ELR (cell line): ENCODE results near the gene FZD1.

Experiments used
- DNase-seq: peaks from one replicate; pipeline ENCODE4 v3.0.0-alpha.2; 2015; ENCODE audit warnings: low read depth

The FZD1 gene

DNA sequence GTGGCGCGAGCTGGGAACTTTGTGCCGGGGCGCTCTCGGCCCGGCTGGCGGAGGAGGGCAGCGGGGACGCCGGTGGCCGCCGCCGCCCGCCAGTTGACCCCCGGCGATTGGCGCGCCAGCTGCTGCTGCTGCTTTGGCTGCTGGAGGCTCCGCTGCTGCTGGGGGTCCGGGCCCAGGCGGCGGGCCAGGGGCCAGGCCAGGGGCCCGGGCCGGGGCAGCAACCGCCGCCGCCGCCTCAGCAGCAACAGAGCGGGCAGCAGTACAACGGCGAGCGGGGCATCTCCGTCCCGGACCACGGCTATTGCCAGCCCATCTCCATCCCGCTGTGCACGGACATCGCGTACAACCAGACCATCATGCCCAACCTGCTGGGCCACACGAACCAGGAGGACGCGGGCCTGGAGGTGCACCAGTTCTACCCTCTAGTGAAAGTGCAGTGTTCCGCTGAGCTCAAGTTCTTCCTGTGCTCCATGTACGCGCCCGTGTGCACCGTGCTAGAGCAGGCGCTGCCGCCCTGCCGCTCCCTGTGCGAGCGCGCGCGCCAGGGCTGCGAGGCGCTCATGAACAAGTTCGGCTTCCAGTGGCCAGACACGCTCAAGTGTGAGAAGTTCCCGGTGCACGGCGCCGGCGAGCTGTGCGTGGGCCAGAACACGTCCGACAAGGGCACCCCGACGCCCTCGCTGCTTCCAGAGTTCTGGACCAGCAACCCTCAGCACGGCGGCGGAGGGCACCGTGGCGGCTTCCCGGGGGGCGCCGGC is 870 bp downstream of the FZD1 start:
- DNase-seq = peak; percentile 74

DNA sequence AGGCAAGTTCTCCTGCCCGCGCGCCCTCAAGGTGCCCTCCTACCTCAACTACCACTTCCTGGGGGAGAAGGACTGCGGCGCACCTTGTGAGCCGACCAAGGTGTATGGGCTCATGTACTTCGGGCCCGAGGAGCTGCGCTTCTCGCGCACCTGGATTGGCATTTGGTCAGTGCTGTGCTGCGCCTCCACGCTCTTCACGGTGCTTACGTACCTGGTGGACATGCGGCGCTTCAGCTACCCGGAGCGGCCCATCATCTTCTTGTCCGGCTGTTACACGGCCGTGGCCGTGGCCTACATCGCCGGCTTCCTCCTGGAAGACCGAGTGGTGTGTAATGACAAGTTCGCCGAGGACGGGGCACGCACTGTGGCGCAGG is 1.4 kb downstream of the FZD1 start:
- DNase-seq = no peak

DNA sequence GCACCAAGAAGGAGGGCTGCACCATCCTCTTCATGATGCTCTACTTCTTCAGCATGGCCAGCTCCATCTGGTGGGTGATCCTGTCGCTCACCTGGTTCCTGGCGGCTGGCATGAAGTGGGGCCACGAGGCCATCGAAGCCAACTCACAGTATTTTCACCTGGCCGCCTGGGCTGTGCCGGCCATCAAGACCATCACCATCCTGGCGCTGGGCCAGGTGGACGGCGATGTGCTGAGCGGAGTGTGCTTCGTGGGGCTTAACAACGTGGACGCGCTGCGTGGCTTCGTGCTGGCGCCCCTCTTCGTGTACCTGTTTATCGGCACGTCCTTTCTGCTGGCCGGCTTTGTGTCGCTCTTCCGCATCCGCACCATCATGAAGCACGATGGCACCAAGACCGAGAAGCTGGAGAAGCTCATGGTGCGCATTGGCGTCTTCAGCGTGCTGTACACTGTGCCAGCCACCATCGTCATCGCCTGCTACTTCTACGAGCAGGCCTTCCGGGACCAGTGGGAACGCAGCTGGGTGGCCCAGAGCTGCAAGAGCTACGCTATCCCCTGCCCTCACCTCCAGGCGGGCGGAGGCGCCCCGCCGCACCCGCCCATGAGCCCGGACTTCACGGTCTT is 1.9 kb downstream of the FZD1 start:
- DNase-seq = no peak

DNA sequence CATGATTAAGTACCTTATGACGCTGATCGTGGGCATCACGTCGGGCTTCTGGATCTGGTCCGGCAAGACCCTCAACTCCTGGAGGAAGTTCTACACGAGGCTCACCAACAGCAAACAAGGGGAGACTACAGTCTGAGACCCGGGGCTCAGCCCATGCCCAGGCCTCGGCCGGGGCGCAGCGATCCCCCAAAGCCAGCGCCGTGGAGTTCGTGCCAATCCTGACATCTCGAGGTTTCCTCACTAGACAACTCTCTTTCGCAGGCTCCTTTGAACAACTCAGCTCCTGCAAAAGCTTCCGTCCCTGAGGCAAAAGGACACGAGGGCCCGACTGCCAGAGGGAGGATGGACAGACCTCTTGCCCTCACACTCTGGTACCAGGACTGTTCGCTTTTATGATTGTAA is 2.5 kb downstream of the FZD1 start:
- no peak for DNase-seq

DNA sequence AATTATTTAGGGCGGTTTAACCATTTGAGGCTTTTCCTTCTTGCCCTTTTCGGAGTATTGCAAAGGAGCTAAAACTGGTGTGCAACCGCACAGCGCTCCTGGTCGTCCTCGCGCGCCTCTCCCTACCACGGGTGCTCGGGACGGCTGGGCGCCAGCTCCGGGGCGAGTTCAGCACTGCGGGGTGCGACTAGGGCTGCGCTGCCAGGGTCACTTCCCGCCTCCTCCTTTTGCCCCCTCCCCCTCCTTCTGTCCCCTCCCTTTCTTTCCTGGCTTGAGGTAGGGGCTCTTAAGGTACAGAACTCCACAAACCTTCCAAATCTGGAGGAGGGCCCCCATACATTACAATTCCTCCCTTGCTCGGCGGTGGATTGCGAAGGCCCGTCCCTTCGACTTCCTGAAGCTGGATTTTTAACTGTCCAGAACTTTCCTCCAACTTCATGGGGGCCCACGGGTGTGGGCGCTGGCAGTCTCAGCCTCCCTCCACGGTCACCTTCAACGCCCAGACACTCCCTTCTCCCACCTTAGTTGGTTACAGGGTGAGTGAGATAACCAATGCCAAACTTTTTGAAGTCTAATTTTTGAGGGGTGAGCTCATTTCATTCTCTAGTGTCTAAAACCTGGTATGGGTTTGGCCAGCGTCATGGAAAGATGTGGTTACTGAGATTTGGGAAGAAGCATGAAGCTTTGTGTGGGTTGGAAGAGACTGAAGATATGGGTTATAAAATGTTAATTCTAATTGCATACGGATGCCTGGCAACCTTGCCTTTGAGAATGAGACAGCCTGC is 3.1 kb downstream of the FZD1 start:
- no peak for DNase-seq

DNA sequence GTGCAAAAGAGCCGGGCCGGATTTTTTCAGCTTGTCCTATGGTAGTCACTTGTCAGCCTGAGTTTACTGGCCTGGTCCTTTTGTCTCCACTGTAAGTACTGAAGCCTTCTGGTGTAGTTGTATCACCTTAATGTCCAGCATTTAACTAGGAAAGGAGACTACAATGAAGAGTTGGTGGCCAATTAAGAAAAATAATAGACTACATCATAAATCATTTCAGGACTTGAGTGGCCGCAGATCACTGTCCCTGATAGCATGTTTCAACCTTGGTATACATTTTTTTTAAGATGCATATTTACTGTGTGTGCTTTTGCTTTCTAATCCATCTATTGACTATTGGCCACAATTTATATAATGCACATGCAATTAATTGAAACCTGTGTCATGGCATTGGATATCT is 6.1 kb downstream of the FZD1 start:
- DNase-seq = no peak

DNA sequence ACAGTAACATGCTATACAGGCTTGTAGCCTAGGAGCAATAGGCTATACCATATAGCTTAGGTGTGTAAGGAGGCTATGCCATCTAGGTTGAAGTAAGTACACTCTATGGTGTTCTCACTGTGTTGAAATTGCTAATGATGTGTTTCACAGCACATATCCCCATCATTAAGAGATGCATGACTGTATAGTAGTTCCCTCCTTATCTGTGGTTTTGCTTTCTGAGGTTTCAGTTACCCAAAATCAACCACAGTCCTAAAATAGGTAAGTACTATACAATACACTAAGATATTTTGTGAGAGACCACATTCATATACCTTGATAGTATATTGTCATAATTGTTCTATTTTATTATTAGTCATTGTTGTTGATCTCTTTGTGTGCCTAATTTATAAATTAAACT is 12.7 kb downstream of the FZD1 start:
- DNase-seq = no peak

DNA sequence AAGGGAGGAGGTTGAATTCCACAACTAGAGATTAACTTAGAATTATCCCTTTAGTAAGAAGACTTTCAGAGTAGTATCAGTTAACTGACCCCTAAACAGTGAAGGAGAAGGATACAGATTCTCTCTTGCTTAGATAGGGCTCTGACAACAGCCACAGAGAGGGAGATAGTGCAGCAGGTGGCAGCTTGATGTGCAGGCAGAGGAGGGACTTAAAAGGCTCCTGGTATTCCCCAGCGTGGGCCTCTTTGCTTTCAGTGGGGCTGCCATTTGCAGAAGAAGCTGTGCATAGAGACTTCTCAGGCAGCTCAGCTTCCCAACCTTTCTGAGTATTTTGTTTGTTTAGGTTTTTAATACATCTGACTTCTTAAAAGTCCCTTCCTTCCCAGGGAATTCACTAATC is 16.0 kb downstream of the FZD1 start:
- no peak for DNase-seq

DNA sequence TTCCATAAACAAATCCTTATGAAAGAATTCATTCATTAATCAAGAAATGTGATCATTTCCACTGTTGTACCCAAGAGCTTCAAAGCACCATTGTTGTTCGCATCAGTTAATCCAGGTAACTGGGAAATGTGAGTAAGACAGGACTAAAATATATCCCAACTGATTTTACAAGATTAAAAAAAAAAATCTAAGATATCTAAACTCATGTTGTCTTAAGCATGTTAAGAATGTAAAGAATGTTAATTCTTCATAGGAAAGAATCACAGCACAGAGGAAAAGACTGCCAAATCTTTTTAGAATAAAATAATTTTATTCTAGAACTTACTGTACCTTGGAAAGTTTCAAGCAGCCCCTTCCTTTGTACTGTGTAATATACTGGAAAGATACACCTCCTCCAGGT is 16.4 kb downstream of the FZD1 start:
- DNase-seq = no peak

DNA sequence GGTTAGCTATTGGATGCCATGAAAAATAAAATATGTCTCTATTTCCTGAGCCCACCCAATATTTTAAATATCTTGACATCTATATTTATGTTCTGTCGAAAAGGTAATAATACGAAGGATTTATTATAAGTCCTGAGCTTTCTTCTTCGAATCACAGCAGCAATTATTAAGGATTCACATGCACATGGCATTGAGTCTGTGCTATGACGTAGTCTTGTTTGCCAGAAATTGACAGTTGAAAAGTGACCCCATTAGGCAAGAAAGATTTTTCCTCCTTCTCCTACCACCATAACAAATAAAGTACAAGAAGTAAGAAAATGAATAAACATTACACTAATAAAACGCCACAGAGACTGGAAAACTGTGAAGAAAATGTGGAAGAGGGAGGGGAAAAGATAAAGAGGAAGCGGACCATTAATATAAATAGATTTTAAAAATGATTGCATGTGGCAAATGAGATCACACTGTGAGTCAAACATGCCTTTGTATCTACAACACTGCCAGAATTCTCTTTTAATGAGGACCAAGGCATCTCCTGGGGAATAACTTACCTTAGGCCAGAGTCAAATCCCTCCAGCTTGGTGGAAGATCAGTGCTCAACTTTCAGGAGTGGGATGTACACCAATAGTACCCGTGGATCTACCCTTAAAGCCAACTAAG is 21.6 kb downstream of the FZD1 start:
- DNase-seq = peak; percentile 24

DNA sequence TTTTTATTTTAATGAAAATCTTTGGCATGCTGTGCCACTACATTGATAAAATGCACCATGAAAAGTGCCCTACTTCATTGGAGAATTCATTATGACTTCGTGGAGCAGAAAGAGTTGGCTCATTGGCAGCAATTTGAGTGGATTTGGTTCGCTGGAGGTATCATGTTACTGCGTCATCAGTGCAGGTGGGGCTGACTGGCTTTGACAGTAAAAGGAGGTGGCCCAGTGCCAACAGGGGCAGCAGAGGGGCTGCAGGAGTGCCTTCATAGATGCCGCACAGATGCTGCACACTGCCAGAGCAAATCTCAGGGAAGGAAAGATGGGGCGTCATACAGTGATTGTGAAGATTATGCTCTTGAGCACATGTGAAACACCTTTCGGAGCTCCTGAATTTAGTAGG is 22.2 kb downstream of the FZD1 start:
- no peak for DNase-seq

DNA sequence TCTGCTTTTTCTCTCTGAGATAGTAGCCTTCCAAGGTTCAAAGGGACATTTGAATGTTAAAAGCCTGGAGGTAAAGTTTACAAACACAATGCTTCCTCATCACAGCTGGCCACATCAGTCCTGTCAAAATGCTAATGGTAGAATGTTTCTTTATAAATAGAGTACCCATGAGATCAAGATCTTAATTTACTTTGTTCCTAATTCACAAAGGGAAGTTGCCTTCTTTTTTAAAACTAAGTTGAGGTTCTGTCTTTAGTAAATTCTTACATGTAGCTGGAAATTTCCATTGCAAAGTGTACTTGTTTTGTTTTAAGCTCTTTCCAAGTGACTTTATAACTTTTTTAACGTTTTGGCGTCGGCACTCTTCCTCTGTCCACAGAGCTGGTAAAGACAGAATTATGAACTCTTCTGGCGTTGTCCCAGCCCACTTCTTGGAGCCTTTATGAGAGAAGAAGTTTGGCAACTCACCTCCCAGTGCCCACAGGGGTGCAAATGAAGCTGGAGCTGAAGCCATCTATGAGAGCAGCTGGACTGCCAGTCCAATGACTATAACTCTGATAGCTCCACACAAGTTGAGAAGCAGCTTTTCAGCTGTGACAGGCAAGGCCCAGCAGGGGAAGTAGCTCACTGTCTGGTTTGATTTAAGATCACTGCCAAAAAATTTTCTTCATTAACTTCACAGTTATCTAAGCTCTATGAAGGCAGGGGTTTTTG is 23.3 kb downstream of the FZD1 start:
- DNase-seq = no peak

DNA sequence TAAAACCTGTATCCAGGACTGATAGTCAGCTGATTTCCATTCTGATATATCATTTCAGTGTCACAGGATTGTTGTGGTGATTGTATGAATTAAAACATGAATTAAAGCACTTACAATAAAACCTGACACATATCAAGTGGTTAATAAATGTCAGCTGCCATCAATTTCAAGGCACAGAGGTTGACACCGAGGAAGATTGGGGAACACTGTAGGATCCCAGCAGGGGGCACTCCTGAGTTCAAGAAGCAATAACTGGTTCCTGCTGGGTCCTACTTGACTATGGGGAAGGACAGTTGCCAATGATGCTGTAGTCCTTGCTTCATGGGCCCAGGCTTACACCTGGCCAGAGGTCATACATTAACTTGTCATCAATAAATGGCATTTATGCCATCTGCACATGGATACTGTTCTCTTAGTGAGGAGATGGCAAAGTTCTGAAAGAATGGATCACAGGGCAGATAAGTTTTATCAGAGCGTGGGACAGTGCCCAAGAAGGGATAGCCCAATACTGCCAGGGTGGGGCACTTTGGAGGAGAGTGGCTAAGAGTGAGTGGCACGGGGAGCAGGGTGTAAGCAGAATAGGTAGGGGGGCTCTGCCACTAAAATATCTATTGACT is 24.1 kb downstream of the FZD1 start:
- DNase-seq = peak; percentile 17

DNA sequence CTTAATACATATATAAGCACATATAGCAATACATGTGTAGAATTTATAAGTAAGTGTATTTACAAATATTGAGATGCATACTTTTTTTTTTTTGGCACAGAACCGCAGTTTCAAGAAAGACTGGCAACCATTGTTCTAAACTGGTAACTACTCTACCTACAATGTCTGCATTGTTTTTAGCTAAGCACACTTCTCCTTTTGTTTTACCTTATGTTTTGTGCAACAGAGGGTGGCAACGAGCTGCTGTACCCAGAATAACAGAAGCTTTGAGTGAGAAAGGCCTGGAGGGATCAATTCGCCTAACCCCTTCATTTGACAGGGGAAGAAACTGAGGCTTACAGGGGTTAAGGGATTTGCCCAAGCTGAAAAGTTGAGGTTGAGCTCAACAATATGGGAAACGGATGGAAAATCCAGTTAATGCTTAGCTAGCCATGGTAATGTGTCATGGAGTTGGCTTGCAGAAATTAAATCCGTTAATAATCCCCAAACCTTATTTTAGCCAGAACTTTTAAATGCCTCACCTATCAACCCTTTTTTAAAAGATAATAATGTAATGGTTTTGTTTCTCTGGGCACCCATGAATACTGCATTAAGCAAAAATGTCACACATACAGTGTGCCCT is 25.5 kb downstream of the FZD1 start:
- DNase-seq = no peak

DNA sequence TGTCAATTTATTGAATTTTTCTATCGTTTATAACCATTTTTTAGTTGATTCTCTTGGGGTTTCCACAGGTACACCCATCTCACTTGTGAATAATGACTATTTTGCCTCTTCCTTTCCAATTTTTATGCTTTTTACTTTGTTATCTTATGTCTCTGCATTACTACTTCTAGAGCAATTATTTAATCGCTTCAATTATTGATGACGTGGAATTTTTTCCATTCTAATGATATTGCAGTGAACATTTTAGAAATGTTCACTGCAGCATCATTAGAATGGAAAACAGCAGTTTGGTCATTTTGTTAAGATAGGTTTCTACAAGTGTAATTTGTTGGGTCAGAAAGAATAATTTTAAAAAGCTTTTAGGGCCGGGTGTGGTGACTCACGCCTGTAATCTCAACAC is 27.1 kb downstream of the FZD1 start:
- DNase-seq = no peak

DNA sequence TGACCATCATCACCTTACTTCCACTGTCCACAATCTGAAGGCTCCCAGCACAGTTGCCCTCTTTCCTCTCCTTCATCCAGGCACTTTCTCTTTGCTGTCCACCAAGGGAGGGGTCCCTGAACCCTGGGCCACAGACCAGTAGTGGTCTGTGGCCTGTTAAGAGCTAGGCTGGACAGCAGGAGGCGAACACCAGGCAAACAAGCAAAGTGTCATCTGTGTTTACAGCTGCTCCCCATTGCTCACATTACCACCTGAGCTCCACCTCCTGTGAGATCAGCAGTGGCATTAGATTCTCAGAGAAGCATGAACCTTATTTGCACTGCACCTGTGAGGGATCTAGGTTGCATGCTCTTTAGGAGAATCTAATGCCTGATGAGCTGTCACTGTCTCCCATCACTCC is 27.7 kb downstream of the FZD1 start:
- no peak for DNase-seq

DNA sequence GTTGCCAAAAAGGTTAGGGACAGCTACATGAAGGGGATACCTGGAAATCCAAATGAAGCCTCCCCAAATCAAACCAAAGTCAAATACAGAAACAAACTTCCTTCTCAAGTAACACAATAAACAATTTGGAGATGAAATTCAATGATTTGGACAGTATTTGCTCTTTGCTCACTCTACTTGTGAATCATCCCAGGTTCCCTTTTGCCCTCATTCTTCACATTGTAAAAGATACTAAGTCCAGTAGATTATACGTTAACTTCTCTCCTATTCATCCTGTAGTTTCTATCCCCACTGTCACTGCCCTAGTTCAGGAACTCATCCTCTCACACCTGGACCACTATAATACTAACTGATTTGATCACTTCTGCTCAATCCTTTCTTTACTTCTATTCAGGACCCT is 28.3 kb downstream of the FZD1 start:
- DNase-seq = no peak

DNA sequence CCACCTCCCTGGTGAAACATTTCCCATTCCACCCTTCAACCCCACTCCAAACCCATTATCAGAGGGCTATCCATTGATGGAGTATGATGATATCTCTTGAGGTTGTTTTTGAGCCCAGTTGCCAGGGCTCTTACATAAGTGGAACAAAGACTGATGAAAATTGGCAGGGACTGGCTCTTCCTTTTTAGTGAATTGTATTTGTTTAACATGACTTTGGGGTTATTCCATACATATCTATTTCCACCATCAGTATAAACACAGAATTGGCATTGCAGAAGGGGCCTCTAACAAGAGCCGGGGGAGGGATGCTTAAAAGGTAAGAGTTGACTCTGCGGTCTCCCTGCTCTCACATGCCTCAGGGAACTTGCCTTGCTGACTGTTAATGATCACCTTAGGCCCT is 28.9 kb downstream of the FZD1 start:
- no peak for DNase-seq

DNA sequence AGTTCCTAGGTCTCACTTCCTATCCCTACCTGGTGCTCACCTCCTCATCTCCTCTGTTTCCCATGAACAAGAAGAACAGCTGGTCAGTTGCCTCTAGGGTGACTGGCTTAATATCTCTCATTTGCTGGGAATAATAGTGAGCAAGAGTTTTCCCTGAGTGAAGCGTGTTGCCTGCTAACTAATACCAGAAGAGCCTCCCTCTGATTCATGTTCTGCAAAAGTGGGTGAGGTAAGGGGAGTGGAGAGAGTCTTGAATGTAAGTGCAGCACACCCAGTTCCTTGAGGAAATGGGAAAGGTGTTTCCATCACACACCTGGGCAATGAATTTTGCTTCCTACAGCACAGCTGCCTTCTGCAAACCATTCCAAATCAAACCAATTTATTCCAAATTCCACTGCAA is 29.6 kb downstream of the FZD1 start:
- DNase-seq = no peak

DNA sequence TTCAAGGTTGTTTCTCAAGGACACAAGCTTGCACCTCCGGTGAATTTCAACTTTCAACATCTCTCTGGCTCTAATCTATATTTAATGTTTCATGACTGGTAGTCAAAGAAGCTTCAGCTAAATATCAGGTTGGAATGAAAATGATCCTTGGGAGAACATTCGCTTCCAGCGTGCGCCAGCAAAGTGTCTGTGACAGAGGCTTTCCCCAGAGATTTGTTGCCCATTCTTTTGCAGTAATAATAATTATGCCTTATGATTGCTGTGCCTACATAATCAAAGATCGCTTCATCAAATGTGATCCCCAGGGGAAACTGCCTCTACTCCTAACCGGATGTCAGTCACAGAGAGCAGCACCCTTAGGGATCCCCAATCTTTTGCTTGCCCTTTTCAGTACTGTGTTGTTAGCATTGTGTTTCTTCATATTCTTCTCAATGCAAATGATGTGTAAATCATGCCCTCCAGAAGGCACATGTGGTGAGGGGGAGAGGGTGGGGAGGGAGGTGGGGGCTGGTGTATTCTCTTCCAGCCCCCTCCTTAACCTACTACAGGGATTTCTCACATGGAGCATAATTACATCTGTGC is 30.5 kb downstream of the FZD1 start:
- DNase-seq = no peak

DNA sequence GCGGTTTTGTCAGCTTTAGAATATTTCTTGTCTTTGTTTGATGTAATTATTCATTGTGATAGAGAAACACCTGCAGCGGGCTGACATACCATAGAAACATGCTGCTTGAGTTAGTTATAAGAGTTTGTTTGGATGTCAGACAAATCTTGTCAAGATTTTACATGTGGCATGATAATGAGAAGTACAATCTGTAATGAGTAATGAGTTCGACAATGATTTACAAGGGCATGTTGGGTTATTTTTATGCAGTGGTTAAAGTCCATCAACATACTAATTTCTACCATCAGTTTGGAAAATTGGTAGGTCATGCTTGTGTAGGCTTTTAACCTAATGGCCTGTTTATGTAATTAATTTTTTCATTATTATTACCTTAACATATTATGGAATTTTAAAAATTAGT is 31.3 kb downstream of the FZD1 start:
- DNase-seq = no peak
